Stimulated activated CD4-positive, alpha-beta T cell treated with anti-CD3 and anti-CD28 coated beads, Interleukin-1b, Interleukin-23, amount 100 ng/mL, for 1 hour (primary cell): ENCODE measurements around the gene TTC21B.

ENCODE experiments used
- DNase-seq, 2 donors: peaks; one replicate each; pipeline ENCODE4 v3.0.0-alpha.2; 2020; ENCODE audit warnings: low read depth in 2 of 2

The TTC21B gene

GRCh38 chr2:165835363-165835762 is 118.2 kb downstream of the TTC21B start:
- DNase-seq: no peak

GRCh38 chr2:165833156-165833555 is 120.4 kb downstream of the TTC21B start:
- DNase-seq: no peak

GRCh38 chr2:165827921-165828276 is 125.7 kb downstream of the TTC21B start:
- no peak for DNase-seq

- DNase-seq: no peak
Measured at GRCh38 chr2:165827016-165827920, 126.3 kb downstream of the TTC21B start.

GRCh38 chr2:165825041-165825440 is 128.5 kb downstream of the TTC21B start:
- no peak for DNase-seq
